GM19240 (cell line): ENCODE data around the gene KICS2.
"Not testable (repeated sequence)": the region's sequence is repeated elsewhere in the genome, so short reads cannot be mapped to it uniquely, and the experiment has no call there.

Source experiments
- DNase-seq: peaks from one replicate; pipeline ENCODE4 v3.0.0; 2011; ENCODE audit warnings: low spot score; ENCODE audit not compliant: insufficient read length

KICS2 gene

GRCh38 chr12:64217643-64218042 is 4.5 kb downstream of the KICS2 start:
- not testable (repeated sequence) for DNase-seq

DNA sequence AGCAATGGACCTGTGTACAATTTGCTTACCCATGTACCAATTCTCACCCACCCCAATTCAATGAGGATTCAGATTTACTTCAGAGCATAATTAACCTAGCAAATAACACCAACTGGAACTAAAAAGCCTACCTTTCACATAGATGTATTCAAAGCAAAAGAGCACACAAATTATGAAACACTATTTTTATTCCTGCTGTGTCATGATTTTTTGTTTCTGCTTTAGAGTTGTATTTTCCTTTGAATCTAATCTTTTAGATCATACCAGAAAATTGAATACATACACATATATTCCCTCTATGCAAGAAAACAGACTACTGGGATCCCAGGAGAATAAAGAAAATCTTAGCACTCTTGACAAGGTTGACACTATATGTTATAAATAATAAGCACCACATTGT is 5.9 kb downstream of the KICS2 start:
- DNase-seq = no peak

DNA sequence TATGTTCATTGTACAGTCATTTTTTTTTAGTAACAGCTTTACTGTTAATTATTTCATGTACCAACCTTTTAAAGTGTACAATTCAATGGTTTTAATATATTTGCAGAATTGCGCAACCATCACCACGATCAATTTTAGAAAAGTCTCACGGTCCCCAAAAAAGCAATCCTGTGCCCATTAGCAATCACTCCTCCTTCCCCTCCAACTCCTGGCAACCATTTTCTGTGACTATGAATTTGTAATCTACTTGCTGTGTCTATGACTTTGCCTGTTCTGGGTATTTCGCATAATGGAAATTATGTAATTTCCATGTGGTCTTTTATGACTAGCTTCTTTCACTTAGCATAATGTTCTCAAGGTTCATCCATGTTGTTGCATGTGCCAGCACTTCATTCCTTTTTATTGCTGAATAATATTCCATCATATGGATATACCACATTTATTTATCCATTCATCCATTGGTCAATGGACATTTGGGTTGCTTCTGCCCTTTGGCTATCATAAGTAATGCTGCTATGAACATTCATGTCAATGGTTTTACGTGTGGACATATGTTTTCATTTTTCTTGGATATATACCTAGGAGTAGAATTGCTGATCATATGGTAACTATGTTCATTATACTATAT is 9.9 kb downstream of the KICS2 start:
- no peak for DNase-seq

GRCh38 chr12:64207453-64207852 is 14.6 kb downstream of the KICS2 start:
- no peak for DNase-seq

DNA sequence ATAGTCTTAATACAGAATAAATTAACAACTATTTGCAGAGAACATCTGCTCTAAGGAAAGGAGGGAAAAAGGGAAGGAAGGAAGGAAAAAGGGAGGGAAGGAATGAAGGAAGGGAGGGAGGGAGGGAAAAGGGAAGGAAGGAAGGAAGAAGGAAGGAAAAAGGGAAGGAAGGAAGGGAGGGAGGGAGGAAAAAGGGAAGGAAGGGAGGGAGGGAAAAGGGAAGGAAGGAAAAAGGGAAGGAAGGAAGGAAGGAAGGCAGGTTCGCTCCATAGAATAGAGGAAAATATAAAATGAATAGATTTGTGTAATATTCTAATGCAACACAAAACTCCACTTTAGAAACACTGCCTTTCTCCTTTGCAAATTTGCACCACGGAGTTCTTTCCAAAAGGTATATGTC is 16.6 kb downstream of the KICS2 start:
- no peak for DNase-seq

DNA sequence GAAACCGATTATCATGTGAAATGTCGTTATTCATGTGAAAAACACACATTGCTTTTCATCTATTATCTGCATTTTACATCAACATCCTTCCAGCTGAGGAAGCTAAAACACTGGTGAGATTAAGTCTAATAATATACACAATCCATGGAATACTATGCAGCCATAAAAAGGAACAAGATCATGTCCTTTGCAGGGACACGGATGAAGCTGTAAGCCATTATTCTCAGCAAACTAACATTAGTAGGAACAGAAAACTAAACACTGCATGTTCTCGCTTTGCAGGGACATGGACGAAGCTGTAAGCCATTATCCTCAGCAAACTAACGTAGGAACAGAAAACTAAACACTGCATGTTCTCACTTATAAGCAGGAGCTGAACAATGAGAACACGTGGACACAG is 18.3 kb downstream of the KICS2 start:
- DNase-seq = no peak

DNA sequence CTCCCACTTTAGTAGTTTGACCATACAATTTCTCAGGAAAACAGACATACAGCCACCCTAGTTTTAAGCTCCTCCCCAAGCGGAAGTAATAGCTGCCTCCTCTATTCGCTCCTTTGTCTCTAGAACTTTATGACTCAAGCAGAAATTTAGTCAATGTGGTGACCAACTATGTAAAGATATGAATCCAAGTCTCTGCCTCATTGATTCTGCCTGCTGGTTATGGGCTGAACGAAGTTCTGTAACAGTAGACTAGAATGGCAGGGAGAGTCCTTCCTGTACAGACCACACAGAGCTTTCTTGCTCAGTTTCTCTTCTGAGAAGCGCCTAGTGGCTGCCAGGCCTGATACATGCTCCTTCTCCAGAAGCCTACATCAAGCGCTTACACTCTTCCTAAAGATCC is 19.1 kb downstream of the KICS2 start:
- DNase-seq = no peak

DNA sequence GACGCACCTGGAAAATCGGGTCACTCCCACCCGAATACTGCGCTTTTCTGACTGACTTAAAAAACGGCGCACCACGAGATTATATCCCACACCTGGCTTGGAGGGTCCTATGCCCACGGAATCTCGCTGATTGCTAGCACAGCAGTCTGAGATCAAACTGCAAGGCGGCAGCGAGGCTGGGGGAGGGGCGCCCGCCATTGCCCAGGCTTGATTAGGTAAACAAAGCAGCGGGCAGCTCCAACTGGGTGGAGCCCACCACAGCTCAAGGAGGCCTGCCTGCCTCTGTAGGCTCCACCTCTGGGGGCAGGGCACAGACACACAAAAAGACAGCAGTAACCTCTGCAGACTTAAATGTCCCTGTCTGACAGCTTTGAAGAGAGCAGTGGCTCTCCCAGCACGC is 26.3 kb downstream of the KICS2 start:
- not testable (repeated sequence) for DNase-seq

- no peak for DNase-seq
These were observed 27.6 kb downstream of the KICS2 start for GRCh38 chr12:64194333-64195149.

DNA sequence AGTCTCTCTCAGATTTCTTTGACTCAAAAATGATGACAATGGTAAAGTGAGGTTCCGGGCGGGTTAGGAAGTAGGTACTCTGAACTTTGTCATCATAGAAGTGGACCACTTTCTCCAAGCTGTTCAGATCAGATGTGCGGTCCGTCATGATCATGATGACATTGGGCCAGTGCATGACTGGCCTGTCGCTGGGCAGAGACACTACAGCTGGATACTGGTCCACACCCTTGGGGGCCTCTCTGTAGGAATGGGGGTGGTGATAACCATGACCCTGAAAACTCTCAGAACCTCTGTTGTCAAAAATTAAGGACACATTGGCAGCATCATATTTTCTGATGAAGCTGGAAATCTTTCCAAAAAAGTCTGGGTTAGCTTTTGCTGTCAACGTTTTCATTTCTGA is 28.2 kb downstream of the KICS2 start:
- DNase-seq = no peak

DNA sequence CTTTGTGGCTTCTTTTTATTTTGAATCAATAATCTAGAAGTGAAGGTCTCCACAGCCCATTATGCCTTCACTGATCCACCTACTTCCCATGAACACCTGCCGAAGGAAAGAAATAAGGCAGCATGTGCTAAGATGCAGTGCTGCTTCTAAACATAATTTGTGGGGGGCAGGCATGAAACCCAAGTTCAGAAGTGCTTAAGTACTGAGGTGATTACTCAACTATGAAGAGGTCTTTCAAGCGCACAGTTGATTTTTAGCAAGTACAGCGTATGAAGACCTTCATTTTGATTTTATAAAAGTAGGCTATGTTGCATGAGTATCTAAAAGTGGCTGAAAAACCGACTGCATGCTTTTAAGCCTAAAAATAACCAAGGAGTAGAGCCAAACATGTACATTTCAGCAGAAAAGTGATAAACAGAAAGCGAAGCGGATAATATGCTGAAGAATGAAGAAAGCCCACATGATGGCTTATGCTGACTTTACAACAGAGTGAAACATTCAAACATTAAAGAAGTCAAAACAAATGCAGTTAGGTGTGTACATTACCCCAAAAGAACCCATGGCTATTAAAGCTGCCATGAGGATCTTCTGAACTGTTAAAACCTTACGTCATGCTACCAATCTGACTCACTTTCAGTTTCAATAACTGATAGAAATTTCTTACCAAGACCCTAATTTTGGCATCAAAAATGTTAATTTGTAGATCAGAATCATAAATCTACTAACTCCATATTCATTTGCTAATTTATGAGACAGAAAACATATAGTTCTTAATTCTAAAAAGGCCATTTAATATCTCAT is 29.3 kb downstream of the KICS2 start:
- peak; percentile 11 for DNase-seq

DNA sequence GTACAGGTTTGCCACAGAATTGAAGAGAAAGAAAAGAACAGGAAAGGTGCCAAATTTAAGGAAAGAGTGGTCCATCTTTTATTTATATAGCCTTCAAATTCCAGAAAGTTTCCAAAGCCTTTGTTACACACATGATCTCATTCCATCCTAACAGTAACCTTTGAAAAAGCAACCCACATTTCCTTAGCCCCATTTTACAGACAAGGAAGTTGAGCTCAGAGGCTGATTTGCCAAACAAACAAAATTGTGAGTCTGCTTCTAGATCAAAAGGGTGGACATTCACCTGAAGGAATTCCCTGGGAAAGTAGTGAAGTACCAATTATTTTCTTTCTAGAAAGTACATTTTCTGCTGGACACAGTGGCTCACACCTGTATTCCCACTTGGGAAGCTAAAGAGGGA is 32.0 kb downstream of the KICS2 start:
- no peak for DNase-seq

GRCh38 chr12:64189530-64189929 is 32.6 kb downstream of the KICS2 start:
- DNase-seq = no peak

- DNase-seq = no peak
These were observed 34.3 kb downstream of the KICS2 start for GRCh38 chr12:64187794-64188193.

DNA sequence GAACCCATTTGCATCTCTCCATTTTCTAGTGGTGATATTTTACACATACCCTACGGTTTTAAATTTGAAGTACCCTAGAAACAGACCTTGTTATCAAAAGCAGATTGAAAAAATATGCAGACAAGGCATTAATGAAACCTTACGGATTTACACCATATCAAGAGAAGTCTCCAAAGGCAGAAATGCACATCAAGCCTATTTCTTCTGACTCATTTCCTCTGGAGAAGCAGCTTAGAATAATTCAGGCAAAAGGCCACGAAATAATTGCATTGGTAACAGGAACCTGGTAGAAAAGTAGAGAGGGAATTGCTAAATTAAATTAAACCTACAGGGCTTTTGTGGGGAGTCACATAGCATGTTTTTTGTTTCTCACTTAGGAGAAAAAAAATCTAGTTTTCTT is 34.7 kb downstream of the KICS2 start:
- DNase-seq = no peak

- DNase-seq = no peak
These were observed 35.3 kb downstream of the KICS2 start for GRCh38 chr12:64186789-64187188.

- DNase-seq = no peak
These were observed 37.9 kb downstream of the KICS2 start for GRCh38 chr12:64184216-64184615.

- DNase-seq = no peak
These were observed 40.4 kb downstream of the KICS2 start for GRCh38 chr12:64181430-64182291.

DNA sequence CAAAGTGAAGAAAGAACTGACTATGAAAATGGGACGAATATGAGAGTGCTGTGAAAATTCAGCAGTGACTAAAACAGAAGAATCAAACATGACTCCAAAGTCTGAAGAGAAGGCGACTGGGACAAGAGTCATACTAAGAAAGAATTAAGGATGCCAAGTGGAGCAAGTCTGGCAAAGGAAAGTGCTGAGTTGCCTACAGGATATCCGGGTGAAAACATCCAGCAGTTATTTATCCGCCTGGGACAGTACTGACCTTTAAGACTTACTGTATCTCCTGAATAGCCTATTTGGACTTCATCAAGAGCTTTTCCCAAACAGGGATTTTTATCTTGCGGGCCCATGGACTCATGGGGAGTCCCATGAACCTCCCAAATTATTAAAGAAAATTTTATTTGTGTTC is 41.1 kb downstream of the KICS2 start:
- no peak for DNase-seq

DNA sequence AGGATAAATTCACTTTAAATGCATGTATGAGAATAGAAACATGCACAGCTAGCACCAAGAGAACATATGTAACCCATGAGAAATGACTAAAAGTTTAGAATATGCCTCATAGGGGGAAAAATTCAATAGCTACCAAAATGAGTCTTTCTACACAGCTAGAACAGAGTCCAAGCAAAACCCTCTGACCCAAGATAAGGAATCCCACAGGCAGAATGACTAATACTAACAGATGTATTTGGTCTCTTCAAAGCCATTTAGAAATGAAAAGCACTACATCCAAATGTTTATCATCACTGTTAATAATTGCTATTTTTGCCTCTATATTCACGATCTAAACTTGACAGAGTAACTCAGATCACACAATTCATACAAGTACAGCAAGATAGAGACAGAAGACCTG is 44.0 kb downstream of the KICS2 start:
- no peak for DNase-seq

DNA sequence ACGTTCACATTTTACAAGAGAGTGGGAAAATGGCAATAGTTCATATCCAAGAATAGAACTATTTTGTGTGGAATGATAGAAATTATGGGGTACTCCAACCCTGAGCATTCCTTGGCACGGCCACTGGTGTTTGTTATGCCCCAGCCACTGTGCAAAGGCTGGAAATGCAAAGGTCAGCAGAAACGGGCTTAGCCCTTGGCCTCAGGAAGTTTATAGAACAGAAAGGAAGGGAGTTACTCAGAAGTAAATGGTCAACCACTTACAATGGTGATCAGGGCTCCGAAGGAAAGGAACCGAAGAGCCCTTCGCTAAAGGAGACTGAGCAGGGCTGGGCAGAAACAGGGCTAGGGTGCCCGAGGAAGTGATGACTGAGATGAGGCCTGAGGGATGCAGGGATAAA is 45.1 kb downstream of the KICS2 start:
- no peak for DNase-seq
